Measurements from ENCODE around the gene NFXL1.

The NFXL1 gene

GRCh38 chr4:47838445-47838844, 75.9 kb downstream of the NFXL1 start:
- Histone ChIP-seq H3K4me1 (ENCODE audit: insufficient read depth, low read length, poor library complexity, severe bottlenecking) (peaks cover 15% of the 10 kb centered on the region), H3K4me3 (ENCODE audit: low read length, poor library complexity, severe bottlenecking) (no peak overlapping the region), H3K9me3 (ENCODE audit: insufficient read depth, low read depth, low read length) (no peaks in the 10 kb centered on the region), H4K20me1 (ENCODE audit: insufficient read depth, low read length, poor library complexity, severe bottlenecking) (no peaks in the 10 kb centered on the region), H2AFZ (ENCODE audit: low read length) (no peak overlapping the region), H3K9ac (ENCODE audit: low read depth, low read length, poor library complexity, severe bottlenecking) (no peak overlapping the region), H3K4me2 (ENCODE audit: low read depth, low read length, poor library complexity, severe bottlenecking) (no peak overlapping the region), H3K27me3 (ENCODE audit: insufficient read depth, low read length, poor library complexity, severe bottlenecking) (no peaks in the 10 kb centered on the region), H3K9me2 (replicated peaks; ENCODE audit: low read depth, low read length) (no peaks in the 10 kb centered on the region), H3F3A (ENCODE audit: low read depth) (peaks cover 8% of the 10 kb centered on the region; the same call in 1 of the 2 replicates), H3K79me2 (ENCODE audit: insufficient read depth, low read length) (no peaks in the 10 kb centered on the region), H3K36me3 (ENCODE audit: insufficient read depth, low read length) (peaks cover 12% of the 10 kb centered on the region)
- no peak for TF ChIP-seq EZH2phosphoT487 (IDR thresholded peaks at IDR 0.05; ENCODE audit: borderline replicate concordance)
- TF ChIP-seq CTCF (conservative IDR thresholded peaks at IDR 0.05; ENCODE audit: low read length), result no peak

GRCh38 chr4:47837908-47838294, 76.5 kb downstream of the NFXL1 start, which contains the start of gene CORIN:
TSS of gene CORIN (minus strand) at chr4:47838067. CDS start at chr4:47837949, 118 bp downstream.
- peaks cover 6% of the 10 kb centered on the region; the same call in 1 of the 2 replicates for H3K36me3 ChIP-seq (ENCODE audit: insufficient read depth, low read length)
- H3F3A ChIP-seq (ENCODE audit: low read depth), result peaks cover 8% of the 10 kb centered on the region; the same call in 1 of the 2 replicates
- peaks cover 15% of the 10 kb centered on the region for H3K4me1 ChIP-seq (ENCODE audit: insufficient read depth, low read length, poor library complexity, severe bottlenecking)
- TF ChIP-seq EZH2phosphoT487 (IDR thresholded peaks at IDR 0.05; ENCODE audit: borderline replicate concordance), result no peak
- TF ChIP-seq CTCF (conservative IDR thresholded peaks at IDR 0.05; ENCODE audit: low read length), result no peak
- no peaks in the 10 kb centered on the region for H3K79me2 ChIP-seq (ENCODE audit: insufficient read depth, low read length)
- H3K4me3 ChIP-seq (ENCODE audit: low read length, poor library complexity, severe bottlenecking), result peak within 1 kb of the TSS; percentile 74
- peak within 1 kb of the TSS; percentile 88 for H2AFZ ChIP-seq (ENCODE audit: low read length)
- H3K9ac ChIP-seq (ENCODE audit: low read depth, low read length, poor library complexity, severe bottlenecking), result peak within 1 kb of the TSS; percentile 65
- H3K9me2 ChIP-seq (replicated peaks; ENCODE audit: low read depth, low read length), result no peaks in the 10 kb centered on the region
- no peaks in the 10 kb centered on the region for H4K20me1 ChIP-seq (ENCODE audit: insufficient read depth, low read length, poor library complexity, severe bottlenecking)
- H3K27me3 ChIP-seq (ENCODE audit: insufficient read depth, low read length, poor library complexity, severe bottlenecking), result no peaks in the 10 kb centered on the region
- H3K9me3 ChIP-seq (ENCODE audit: insufficient read depth, low read depth, low read length), result no peaks in the 10 kb centered on the region
- peak within 1 kb of the TSS; percentile 83 for H3K4me2 ChIP-seq (ENCODE audit: low read depth, low read length, poor library complexity, severe bottlenecking)

- Histone ChIP-seq H3K9ac (ENCODE audit: low read depth, low read length, poor library complexity, severe bottlenecking) (peak overlapping the region; percentile 65), H2AFZ (ENCODE audit: low read length) (peak overlapping the region; percentile 88), H3K36me3 (ENCODE audit: insufficient read depth, low read length) (peaks cover 2% of the 10 kb centered on the region; the same call in 1 of the 2 replicates), H3K4me3 (ENCODE audit: low read length, poor library complexity, severe bottlenecking) (peak overlapping the region; percentile 74), H3K27me3 (ENCODE audit: insufficient read depth, low read length, poor library complexity, severe bottlenecking) (no peaks in the 10 kb centered on the region), H3K9me2 (replicated peaks; ENCODE audit: low read depth, low read length) (no peaks in the 10 kb centered on the region), H3K9me3 (ENCODE audit: insufficient read depth, low read depth, low read length) (no peaks in the 10 kb centered on the region), H3K4me2 (ENCODE audit: low read depth, low read length, poor library complexity, severe bottlenecking) (peak overlapping the region; percentile 83), H3K79me2 (ENCODE audit: insufficient read depth, low read length) (no peaks in the 10 kb centered on the region), H4K20me1 (ENCODE audit: insufficient read depth, low read length, poor library complexity, severe bottlenecking) (no peaks in the 10 kb centered on the region), H3F3A (ENCODE audit: low read depth) (peaks cover 8% of the 10 kb centered on the region; the same call in 1 of the 2 replicates), H3K4me1 (ENCODE audit: insufficient read depth, low read length, poor library complexity, severe bottlenecking) (peaks cover 15% of the 10 kb centered on the region)
- TF ChIP-seq CTCF (conservative IDR thresholded peaks at IDR 0.05; ENCODE audit: low read length), result no peak
- no peak for TF ChIP-seq EZH2phosphoT487 (IDR thresholded peaks at IDR 0.05; ENCODE audit: borderline replicate concordance)
Measured at GRCh38 chr4:47837094-47837907, 77.1 kb downstream of the NFXL1 start.

Measured in Loucy (cell line).